Measurements from ENCODE around the gene COL5A2.

DNA sequence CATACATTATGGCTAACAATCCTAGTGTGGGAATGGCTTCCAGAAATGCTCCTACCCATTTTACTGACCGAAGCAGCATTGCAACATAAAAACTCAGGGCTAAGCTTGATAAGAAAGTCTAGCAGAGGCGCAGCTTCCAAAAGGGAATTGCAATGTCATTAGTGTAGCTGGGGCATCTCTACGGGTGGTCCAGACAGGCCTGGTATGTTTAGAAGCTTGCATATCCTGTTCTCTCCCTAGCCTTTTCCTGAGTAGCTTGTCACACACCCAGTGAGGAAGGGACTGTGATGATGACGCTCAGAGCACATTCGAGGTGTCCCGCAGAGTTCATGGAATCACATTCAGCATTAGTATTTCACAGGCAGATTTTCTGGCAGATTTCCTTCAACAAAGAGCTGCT, 38.0 kb upstream of the COL5A2 start:
- TF ChIP-seq POLR2A (IDR thresholded peaks at IDR 0.05) (no peak), CTCF (IDR thresholded peaks at IDR 0.05) (no peak)

Data from lower leg skin (tissue), 3 donors.